HG03175 (cell line): ENCODE measurements around the gene CHPF.

Experiments used
- ATAC-seq: cut with Tn5 transposase; IDR thresholded peaks from one replicate; pipeline ENCODE4 v1.9.1; 2021; ENCODE audit warnings: mild to moderate bottlenecking, moderate library complexity; ENCODE audit not compliant: unreplicated experiment

The CHPF gene

DNA sequence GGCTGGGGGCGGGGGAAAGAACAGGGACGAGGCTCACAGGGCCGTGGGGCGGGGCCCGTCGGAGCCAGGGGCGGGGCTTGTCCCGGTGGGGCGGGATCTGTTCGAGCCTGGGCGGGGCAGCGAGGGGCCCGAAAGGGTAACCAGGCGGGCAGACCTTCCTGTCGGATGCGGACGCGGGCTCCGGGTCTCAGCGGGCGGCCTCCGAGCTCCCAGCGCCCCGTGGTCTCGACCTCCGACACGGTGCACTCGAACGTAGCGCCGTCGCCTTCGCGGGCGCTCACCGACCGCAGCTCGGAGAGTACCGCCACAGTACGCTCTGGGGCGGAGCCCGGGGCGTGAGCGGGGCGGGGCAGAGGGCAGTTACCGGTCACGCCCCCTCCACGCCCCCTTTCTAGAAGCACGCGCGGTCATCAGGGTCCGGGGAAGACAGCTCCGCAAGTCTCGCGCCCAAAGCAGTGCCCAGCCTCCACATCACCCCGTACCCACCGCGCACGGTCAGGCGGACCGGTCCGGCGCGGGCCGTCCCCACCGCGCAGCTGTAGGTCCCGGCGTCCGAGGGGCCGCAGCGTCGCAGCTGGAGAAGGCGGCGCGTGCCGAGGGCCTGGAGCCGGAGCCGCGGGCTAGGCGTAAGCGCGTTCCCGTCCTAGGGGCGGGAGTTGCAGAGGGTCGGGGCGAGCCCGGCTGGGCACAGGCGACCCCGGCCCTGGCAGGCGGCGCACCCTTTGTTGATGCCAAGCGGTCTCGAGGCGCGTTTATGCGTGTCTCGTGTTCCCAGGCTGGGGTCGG is 9.0 kb upstream of the CHPF start:
- peak; percentile 87 for ATAC-seq

DNA sequence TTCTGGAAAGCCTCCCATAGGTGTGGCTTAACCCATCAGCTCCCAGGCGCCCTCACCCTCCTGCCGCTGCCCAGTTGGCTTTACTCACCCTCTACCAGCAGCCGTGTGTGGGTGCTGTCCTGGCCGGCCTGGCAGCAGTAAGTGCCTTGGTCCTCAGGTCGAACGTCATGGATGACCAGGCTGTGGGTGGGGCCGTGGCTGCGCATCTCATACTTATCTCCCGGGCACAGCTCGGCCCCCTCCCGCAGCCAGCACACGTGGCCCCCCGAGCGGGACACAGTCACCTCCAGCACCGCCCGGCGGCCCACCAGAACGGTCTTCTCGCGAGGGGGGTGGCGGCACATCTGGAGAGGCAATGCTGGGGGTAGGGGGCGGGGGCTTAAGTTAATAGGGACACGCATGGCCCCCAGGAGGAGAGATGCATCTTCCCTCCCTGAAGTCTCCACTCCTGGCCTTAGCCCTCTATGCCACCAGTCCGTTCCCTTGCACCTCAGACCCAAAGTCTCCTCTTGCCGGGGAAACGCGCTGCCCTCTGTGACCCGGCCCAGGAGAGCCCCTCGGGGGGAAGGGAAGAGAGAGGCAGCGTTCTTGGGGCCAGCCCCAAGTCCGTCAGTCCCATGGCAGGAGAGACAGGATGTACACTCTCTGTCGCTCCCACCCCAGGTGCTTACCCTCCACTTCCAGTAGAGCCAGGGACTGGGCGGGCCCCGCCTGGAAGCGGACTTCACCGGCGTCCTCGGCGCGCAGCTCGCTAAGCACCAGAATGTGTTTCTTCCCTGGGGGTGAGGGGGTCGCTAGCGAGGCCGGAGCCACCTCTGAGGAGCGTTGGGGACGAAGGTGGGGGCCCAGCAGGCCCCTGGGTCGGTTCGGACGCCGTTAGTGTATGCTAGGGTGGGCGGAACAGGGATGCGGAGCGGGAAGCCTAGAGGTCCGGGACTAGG is 8.1 kb upstream of the CHPF start:
- peak; percentile 15 for ATAC-seq

DNA sequence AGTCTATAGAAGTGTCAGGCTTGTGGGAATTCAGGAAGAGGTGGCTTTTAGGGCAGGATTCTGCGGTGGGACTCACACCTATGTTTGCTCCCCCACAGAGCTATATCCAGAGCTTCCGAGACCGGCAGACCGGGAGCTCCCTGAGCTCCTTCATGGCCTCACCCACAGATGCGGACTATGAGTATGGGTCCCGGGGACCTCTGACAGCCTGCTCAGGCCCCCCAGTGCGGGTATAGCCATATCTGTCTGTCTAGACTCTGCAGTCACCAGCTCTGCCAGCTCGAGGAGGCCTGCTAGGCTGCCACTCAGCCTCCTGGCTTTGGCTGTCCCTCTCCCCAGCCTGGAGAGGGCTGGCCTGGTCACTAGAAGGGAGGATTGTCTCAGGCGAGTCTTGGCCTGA is 6.0 kb upstream of the CHPF start:
- ATAC-seq = no peak

DNA sequence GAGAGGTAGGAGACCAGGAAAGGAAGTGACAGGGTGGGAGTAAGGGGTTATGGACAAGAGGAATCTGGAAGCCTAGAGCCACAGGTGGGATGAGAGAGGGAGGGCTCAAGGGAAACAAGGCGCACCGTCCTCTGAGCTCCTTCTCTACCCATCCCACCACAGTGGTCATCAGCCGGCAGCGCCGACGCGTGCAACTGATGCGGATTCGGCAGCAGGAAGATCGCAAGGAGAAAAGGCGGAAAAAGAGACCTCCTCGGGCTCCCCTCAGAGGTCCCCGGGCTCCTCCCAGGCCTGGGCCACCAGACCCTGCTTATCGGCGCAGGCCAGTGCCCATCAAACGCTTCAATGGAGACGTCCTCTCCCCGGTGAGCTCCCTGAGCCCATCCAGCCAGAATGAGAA is 5.4 kb upstream of the CHPF start:
- ATAC-seq = no peak

DNA sequence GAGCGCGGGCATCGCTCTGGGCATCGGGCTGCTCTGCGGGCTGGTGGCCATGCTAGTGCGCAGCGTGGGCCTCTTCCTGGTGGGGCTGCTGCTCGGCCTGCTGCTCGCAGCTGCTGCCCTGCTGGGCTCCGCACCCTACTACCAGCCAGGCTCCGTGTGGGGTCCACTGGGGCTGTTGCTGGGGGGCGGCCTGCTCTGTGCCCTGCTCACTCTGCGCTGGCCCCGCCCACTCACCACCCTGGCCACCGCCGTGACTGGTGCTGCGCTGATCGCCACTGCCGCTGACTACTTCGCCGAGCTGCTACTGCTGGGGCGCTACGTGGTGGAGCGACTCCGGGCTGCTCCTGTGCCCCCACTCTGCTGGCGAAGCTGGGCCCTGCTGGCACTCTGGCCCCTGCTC is 4.0 kb upstream of the CHPF start:
- ATAC-seq = no peak

DNA sequence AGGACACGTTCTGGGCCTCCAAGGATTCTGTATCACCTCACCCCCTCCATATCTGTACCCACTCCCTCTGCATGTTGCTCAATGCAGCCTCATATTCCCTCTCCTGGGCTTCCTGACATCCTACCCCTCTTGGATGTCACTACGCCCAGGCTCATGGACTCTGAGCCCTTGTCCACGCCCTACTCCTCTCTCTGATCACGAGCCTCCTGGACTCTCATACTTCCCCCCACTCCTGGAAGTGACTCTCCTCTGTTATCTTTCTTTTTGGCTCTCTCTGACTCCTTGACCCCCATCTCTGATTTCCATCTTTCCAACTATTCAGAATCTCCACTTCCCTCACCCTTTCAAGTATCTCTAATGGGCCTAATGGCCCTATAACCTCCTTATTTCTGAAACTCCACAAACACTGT is 2.3 kb upstream of the CHPF start:
- ATAC-seq = no peak

DNA sequence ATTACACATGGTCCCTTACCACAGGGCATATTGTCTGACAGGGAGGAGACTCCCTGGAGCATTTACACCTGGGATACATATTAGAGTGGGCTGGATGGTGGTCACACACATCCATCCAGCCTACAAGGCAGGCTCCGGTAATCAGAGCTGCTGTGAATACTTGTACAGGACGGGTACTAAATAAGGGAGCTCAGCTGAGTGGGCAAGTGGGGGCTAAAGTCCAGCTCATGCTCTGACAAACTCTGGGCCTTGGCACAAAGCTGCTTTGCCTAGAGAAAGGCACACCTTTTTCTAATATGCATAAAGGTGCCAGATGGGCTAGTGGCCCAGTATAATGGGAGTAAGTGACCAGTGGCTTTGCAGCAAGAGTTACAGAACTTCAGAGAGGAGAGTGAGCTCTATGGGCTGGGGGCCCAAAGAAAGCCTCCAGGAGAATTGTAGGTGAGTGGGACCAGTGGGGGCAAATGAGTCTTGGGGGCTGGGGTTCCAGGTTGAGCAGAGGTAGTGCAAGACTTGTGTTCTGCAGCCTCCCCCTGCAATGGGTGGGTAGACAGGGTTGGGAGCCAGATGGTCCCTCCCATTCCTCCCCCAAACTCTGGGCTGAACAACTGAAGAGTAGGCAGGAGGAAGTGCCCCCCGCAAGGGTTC is 1.8 kb upstream of the CHPF start:
- no peak for ATAC-seq

DNA sequence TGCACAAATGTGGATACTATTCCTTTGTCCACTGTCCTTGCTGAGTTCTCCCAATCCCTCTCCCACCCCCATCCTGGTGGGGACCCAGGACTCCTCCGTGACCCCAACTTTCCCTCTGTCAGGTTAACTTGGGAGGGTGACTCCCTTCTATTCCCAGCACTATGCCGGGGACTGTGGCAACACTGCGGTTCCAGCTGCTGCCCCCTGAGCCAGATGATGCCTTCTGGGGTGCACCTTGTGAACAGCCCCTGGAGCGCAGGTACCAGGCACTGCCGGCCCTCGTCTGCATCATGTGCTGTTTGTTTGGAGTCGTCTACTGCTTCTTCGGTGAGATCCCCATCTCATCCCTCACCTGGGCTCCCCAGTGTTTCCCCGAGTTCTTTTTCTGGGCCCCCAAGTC is 958 bp upstream of the CHPF start:
- no peak for ATAC-seq

DNA sequence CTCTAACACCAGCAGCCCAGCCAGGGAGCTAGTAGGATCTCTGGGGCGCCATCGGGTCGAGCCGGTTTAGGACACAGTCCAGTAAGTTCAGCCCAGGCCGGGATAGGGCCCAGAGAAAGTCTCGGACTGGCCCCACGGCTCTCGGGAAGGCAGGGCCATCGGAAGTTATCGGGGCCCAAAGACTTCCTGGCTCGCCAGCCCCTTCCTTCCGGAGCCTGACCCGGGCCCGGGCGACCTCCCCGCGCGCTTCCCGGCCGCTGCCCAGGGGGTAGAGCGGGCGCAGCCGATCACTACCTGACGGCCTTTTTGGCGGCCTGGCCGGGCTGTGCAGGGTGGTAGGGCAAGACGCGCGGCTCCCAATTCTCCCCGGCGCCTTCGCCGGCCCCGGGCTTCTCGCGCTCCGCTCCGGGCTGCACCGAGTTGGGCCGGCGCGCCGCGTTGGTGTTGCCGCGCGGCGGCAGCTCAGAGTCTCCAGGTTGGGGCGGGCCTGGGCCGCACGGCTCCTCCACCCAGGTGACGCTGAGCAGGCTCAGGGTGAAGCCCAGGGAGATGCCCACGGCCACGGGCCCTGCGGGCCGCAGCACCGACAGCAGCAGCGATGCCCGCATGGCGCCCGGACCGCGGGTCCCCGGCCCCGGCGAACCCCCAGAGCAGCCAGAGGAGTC is 546 bp downstream of the CHPF start:
- ATAC-seq = peak; percentile 41

DNA sequence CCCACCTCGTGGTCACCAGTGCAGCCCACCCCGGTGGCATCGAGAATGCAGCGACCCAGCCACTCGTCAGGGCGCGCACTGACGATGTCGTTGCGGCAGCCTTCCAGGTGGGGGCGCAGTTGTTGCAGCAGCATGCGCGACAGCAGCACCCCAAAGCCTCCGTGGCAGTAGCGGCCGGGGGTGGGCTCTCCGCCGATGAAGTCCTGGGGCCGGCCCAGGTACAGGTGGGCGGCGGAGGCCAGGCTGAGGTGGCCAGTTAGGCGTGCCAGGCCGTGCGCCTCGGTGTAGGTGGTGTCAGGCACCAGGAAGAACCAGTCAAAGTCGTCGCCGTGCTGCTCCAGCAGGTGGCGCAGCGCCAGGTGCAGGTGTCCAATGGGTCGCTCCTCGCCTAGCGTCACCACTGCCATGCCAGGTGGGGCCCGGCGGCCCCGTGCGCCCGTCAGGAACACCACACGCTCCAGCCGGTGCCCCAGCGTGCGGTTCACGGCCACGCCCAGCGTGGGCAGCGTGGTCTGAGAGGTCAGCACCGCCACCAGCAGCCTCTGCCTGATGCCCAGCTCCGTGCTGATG is 1.9 kb downstream of the CHPF start:
- ATAC-seq = peak; percentile 46

DNA sequence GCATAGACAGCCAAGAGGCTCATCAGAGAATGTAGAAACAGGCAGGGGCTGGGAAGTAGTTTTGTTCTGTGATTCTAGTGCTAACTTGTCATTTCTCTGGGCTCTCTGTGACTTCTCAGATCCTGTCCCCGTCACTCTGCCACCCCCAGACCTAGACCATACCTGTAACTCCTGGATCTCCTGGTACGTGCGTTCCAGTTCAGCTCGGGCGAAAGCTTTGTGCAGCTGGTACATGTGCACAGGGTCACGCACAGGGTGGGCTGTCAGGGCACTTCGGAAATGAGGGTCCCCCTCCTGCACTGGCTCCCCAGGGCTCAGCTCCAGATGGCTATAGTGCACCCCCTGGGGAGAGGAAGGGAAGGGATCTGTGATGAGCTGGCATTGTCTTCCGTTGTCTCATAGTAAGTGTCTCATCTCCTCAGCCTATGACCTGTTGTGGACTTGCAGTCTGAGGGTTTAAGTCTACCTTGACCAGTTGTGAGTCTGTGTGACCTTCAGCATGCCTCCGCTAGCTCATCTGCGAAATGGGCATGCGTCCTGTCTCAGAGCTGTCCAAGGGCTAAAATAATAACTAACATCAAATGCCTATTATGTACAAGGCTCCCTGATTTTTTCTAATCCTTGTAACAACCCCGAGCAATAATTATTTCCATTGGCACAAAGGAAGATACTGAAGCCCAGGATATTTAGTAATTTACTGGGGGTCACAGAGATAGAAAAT is 2.7 kb downstream of the CHPF start:
- ATAC-seq = no peak

DNA sequence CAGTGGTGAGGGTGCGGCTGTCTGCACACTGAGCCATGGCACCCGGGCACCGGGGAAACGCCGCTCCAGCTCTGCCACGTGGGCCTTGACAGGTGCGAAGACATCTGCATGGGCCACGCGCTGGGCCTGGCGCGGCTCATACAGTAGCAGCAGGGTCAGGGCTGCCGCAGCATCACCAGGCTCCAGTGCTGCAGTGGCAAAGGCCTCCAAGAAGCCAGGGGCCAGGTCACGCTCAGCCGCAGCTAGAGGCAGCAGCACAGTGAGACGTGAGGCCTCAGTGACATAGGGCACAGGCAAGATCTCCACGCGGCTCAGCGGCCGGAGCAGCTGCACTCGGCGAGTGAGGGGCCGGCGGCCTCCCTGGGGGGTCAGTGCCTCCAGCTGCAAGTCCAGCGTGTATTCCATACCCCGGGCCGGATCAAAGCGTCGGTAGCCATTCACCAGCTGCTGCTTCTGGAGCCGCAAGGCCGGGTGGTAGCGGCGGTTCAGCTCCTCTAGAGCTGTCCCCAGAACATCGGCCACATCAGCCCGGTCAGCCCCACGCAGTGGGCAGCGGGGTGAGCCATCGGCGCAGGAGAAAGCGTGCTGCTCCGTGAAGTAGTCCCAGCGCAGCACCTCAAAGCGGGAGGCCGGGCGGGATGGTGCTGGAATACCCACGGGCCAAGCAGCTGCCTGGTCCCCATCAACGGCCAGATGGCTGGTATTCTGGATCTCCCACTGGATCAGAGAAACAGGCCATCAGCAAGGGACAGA is 3.5 kb downstream of the CHPF start:
- no peak for ATAC-seq

DNA sequence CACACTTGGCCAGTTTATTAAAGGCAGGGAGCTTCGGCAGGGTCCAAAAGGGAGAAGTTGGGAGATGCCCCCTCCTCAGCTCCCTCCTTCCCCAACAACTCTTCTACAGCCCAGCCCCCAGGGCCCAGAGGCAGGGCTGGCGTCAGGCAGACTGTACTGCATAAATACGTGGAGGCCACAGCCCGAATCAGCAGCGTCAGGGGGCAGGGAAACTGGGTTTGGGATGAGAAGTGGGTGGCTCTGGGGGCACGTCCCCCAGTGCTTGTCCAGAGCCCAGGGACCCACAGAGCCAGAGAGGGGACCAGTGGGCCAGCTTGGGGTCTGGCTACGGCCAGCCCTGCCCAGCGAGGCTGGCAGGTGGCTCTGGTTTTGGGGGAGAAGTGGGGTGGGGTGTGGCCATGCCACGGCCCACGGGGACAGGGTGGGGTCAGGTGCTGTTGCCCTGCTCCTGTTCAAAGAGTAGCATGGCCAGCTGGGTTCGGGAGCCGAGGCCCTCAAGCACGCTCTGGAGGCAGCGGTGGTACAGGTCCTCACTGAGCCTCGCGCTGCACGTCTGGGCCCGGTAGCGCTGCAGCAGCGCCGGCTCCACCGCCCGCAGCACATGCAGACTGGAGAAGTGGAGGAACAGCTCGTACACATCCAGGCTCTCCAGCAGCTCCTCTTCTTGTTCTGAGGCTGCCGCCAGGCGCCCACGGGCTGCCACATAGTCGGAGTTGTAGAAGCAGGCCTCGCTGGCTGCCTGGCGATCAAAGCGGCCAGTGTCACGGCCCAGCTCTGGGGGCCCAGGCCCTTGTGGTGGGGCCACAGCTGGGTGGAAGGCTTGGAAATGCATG is 4.4 kb downstream of the CHPF start:
- no peak for ATAC-seq

DNA sequence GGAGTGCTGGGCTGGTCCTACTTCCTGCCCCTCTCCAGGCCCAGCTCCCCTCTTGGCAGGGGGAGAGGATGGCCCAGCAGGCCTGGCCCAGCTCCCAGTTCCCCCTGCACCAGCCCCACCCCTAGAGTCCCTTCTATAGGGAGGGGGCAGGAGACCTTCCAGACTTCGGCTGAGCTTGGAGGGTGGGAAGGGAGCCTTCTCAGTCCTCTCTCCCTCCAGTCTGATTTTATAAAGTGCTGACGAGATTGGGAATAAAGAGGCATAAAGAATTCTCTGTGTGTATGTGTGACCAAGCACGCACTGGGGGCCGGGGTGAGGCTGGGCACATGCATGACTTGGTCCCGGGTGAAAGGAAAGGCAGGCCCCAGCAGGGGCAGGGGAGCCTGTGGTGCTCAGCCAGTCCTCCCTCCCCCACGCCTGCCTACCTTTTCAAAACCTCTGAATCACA is 5.1 kb downstream of the CHPF start:
- ATAC-seq = no peak

DNA sequence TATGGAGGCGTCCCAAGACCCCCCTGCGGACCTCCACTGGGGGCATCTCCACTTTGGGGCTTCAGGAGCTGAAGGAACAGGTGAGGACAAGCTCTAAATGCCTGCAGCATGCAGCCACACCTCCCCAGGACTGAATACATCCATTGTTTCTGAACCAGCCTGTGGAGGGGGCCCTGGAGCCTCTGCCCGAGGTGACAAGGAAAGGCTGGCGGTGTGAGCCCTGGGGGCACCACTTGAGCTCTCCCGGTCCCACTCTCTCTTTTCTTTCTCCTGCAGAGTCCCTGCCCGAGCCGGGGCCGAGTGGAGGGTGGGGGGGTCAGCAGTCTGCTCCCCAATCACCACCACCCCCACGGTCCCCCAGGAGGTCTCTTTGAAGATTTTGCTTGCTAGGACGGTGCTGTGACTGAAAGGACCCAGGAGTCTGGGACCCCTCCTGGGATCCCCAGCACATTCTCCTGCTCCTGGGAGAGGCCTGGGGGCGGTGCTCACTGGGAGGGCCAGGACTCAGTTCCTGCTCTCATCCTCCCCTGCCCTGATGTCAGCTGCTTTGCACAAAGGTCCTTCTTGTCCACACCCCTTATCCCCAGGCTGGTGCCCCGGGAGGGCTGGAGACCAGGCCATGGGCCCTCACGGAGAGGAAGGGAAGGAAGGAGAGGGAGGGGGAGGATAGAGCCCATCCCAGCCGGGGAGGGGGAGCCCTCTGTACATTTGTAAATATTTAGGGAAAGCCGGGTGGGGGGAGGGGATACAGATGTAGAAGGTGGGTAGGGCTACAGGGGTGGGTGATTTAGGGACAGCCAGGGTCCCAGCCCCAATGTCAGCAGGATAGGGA is 5.7 kb downstream of the CHPF start:
- ATAC-seq = no peak

DNA sequence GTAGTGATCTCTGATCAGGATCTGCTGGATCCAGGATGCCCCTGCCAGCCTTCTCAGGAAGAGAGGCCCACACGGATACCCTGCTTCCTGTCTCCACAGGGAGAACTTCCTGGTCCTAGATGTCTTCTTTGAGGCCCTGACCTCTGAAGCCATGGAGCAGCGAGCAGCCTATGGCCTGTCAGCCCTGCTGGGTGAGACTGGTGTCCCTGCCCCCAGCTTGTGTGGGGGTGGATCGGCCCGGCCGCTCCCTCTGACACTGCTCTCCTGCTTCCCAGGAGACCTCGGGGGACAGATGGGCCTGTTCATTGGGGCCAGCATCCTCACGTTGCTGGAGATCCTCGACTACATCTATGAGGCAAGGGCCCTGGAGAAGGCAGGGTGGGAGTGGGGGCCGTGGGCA is 6.6 kb downstream of the CHPF start:
- ATAC-seq = no peak

DNA sequence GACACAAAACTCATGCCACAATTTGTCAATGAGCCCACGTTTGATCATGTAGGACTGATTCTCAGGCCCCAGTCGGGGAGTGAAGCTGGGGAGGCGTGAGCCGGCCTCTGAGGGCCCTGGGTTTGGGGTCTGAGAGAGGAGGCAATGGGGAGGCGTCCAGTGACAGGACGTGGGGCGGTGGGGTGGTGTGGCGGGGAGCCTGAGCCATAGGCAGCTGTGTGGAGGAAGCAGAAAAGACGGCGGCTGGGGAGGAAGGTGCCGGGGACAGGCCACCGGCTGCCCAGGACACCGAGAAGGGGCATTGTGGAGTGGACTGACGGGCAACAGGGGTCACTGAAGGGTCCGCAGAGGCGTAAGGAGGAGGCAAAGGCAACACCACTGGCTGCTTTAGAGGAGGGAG is 7.2 kb downstream of the CHPF start:
- no peak for ATAC-seq
